Tibial artery (tissue), 4 donors: Measurements from ENCODE around the gene A4GALT.

Source experiments
- DNase-seq, 2 donors: peaks; one replicate each; pipeline ENCODE4 v3.0.0-alpha.2; 2019
- H3K27ac ChIP-seq, 2 donors: fragments of 200-600 bp; sonication (generic) in 1 of 2; 1 replicate in 1 of 2; 2 replicates in 1 of 2; pipeline ENCODE4 v1.5.1; 2018 to 2019; ENCODE audit warnings: mild to moderate bottlenecking in 1 of 2
- H3K27me3 ChIP-seq, 2 donors: fragments of 200-600 bp; sonication (generic) in 1 of 2; one replicate each; pipeline versions ENCODE4 v1.5.1 to v1.6.0; 2016 to 2019
- H3K36me3 ChIP-seq, 3 donors: fragments of 200-600 bp; sonication (generic) in 2 of 3; one replicate each; pipeline ENCODE4 v1.5.1; 2016 to 2019; ENCODE audit warnings: mild to moderate bottlenecking in 2 of 3
- H3K4me1 ChIP-seq, 4 donors: fragments of 200-600 bp; sonication (generic) in 2 of 4; 1 replicate in 3 of 4; 2 replicates in 1 of 4; pipeline ENCODE4 v1.5.1; 2016 to 2019
- H3K4me3 ChIP-seq, 2 donors: fragments of 200-600 bp; sonication (generic) in 1 of 2; 1 replicate in 1 of 2; 2 replicates in 1 of 2; pipeline ENCODE4 v1.5.1; 2018 to 2019; ENCODE audit warnings: mild to moderate bottlenecking in 2 of 2
- H3K9me3 ChIP-seq, 3 donors: fragments of 200-600 bp; sonication (generic) in 1 of 3; one replicate each; pipeline ENCODE4 v1.5.1; 2016 to 2019
- intact Hi-C: fragments of 100-400 bp; cut with DNase I; formaldehyde crosslinking; loops from one replicate; pipeline ENCODE4 v1.15.0; 2023; ENCODE audit warnings: low total_unique reads
- TF ChIP-seq, protein P1 (sequence below), 2 experiments: fragments of 200-600 bp in 1 of 2; fragments of 450-650 bp in 1 of 2; IDR thresholded peaks; one replicate each; pipeline ENCODE4 v1.5.1; 2017 to 2019; ENCODE audit warnings: antibody characterized with exemption in 2 of 2, mild to moderate bottlenecking in 1 of 2, moderate library complexity in 1 of 2

Gene A4GALT

DNA sequence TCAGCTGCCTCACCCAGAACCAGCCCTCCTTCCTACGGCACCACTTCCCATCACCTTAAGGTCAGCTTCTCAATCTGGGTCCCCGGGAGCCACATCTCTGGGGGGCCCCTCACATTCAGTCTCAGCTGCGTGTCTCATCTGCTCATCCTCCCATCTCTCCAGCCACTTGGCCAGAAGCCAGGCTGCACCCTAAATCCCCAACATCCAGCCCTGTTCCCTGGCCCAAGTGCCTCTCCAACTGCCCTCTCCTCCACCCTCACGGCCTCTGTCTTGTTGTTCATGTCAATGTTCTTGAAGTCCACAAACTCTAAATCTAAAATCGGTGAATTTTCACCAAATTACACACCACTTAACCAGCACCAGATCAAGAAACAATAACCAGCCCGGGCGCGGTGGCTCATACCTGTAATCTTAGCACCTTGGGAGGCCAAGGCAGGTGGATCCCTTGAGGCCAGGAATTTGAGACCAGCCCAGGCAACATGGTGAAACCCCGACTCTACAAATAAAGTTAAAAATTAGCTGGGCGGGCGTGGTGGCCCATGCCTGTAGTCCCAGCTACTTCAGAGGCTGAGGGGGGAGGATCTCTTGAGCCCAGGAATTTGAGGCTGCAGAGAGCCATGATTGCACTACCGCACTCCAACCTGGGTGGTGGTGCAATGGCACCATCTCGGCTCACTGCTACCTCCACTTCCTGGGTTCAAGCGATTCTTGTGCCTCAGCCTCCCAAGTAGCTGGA is 33.7 kb downstream of the A4GALT start:
- peak overlapping the region; percentile 89 to 96 for H3K27ac ChIP-seq

DNA sequence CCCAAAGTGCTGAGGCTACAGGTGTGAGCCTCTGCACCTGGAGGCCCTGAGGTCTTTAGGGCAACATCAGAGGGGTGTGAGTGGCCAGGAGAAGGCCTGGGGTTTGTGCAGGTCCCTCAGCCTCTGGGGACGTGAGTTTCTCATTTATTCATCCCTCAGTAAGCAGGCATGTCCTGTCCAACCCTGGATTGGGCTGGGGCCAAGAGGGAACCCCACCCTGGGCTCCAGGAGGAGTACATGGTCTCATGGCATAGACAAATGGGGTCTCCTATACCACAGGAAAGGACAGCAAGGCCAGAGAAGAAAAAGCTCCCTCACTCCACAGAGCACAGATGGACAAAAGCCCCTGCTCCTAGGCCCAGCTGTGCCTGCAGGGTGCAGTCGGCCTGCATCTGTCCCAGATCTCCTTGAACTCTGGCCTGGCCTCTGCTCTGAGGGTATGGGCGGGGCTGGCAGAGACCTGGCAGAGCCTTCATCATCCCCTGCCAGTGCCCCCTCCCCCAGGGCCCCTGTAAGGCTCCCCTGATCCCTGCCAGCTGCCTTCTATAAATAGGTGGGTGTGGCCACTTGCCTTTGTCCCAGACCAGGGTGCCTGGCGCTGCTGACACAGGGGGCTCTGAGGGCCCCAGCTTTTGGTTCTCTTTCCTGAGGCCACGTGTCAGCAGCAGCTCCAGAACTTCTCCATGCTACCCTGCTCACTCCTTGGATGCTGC is 34.6 kb downstream of the A4GALT start:
- no peaks in the 10 kb centered on the region for H3K9me3 ChIP-seq
- peak in 1 of 2 donors; percentile 90 for DNase-seq
- H3K27ac ChIP-seq: peak overlapping the region; percentile 89 to 96
- TF ChIP-seq, protein P1, sequence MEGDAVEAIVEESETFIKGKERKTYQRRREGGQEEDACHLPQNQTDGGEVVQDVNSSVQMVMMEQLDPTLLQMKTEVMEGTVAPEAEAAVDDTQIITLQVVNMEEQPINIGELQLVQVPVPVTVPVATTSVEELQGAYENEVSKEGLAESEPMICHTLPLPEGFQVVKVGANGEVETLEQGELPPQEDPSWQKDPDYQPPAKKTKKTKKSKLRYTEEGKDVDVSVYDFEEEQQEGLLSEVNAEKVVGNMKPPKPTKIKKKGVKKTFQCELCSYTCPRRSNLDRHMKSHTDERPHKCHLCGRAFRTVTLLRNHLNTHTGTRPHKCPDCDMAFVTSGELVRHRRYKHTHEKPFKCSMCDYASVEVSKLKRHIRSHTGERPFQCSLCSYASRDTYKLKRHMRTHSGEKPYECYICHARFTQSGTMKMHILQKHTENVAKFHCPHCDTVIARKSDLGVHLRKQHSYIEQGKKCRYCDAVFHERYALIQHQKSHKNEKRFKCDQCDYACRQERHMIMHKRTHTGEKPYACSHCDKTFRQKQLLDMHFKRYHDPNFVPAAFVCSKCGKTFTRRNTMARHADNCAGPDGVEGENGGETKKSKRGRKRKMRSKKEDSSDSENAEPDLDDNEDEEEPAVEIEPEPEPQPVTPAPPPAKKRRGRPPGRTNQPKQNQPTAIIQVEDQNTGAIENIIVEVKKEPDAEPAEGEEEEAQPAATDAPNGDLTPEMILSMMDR (IDR thresholded peaks at IDR 0.05): no peak
- H3K4me1 ChIP-seq: peaks cover 0 to 94% (median 79%) of the 10 kb centered on the region in 4 donors
- intact Hi-C loops: no loop called here
- H3K27me3 ChIP-seq: no peaks in the 10 kb centered on the region
- H3K36me3 ChIP-seq: peaks cover 0 to 3% (median 0%) of the 10 kb centered on the region in 3 donors
- no peak overlapping the region for H3K4me3 ChIP-seq

More for the DNA sequence above, 33.7 kb downstream of the A4GALT start:
- H3K4me3 ChIP-seq: no peak overlapping the region
- TF ChIP-seq, protein P1 (IDR thresholded peaks at IDR 0.05): no peak
- no peaks in the 10 kb centered on the region for H3K27me3 ChIP-seq
- peaks cover 0 to 11% (median 0%) of the 10 kb centered on the region in 3 donors for H3K36me3 ChIP-seq
- peaks cover 0 to 97% (median 79%) of the 10 kb centered on the region in 4 donors for H3K4me1 ChIP-seq
- H3K9me3 ChIP-seq: no peaks in the 10 kb centered on the region
- peak in 1 of 2 donors; percentile 68 for DNase-seq
- intact Hi-C loops: no loop called here

GRCh38 chr22:42684462-42685195 is 36.0 kb downstream of the A4GALT start:
- TF ChIP-seq, protein P1 (IDR thresholded peaks at IDR 0.05): no peak
- Histone ChIP-seq H3K27ac (peak overlapping the region; percentile 89 to 96), H3K36me3 (no peaks in the 10 kb centered on the region), H3K9me3 (no peaks in the 10 kb centered on the region), H3K27me3 (no peaks in the 10 kb centered on the region), H3K4me3 (no peak overlapping the region), H3K4me1 (peaks cover 0 to 94% (median 77%) of the 10 kb centered on the region in 4 donors)
- peak; percentile 67 to 81 for DNase-seq
- intact Hi-C loops: no loop called here

- Histone ChIP-seq H3K36me3 (no peaks in the 10 kb centered on the region), H3K9me3 (no peaks in the 10 kb centered on the region), H3K27ac (peak overlapping the region; percentile 89 to 96), H3K4me1 (peaks cover 0 to 85% (median 68%) of the 10 kb centered on the region in 4 donors), H3K4me3 (no peak overlapping the region), H3K27me3 (no peaks in the 10 kb centered on the region)
- peak; percentile 78 to 94 for DNase-seq
- TF ChIP-seq, protein P1 (IDR thresholded peaks at IDR 0.05): no peak
- intact Hi-C loops: no loop called here
Measured at GRCh38 chr22:42683578-42684283, 36.9 kb downstream of the A4GALT start.
